Measurements from ENCODE around the gene GREM1. TPM values are rescaled to one million over a fixed set of nuclear protein-coding genes. Genes with fewer than 3 reads are reported as not detected.

Gene GREM1
- total and polyA plus RNA-seq, 2 experiments from 2014 or later, result 0.27 to 1.0 TPM

DNA sequence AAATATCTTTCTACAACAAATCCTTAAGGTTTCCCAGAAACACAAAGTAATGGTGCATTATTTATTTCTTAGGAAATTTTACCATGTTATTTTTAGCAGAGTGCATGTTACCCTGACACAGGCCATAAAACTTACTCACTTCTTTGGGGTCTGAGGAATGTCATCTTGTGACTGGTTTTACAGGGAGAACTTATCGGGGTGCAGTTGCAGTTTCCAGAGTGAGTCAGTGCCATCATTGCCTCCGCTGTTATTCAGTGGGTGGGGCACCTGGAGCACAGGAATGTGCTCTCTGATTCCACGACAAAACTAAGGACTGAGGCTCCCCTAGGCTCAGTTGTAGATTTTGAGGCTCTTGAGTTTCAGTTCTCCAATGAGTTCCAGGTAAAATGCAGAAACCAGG, 11.1 kb upstream of the GREM1 start:
- Histone ChIP-seq H3K9me2 (ENCODE audit: insufficient read depth) (no peaks in the 10 kb centered on the region), H3F3A (replicated peaks; ENCODE audit: low read depth) (no peaks in the 10 kb centered on the region), H3K4me2 (no peak overlapping the region), H4K20me1 (replicated peaks; ENCODE audit: insufficient read depth) (no peaks in the 10 kb centered on the region), H2AFZ (no peak overlapping the region), H3K27ac (ENCODE audit: low read depth) (no peak overlapping the region), H3K4me1 (ENCODE audit: insufficient read depth) (0 out of 2 replicates have a peak, but pooled peaks cover 3% of the 10 kb centered on the region), H3K27me3 (ENCODE audit: insufficient read depth) (no peaks in the 10 kb centered on the region), H3K36me3 (ENCODE audit: insufficient read depth) (no peaks in the 10 kb centered on the region), H3K4me3 (no peak overlapping the region), H3K79me2 (replicated peaks; ENCODE audit: insufficient read depth) (no peaks in the 10 kb centered on the region)
- DNase-seq (ENCODE audit: low spot score), result no peak
- Mint-ChIP-seq H3K27me3 (ENCODE audit: insufficient read depth, low read depth, poor library complexity) (no peaks in the 10 kb centered on the region), H3K27ac (no peak overlapping the region), H3K36me3 (ENCODE audit: low read depth) (no peaks in the 10 kb centered on the region), H3K4me3 (no peak overlapping the region), H3K9me3 (no peaks in the 10 kb centered on the region), H3K4me1 (0 out of 3 replicates have a peak, but pooled peaks cover 5% of the 10 kb centered on the region)
- TF ChIP-seq ETS1 (IDR thresholded peaks at IDR 0.05) (no peak), ZNF462 (CRISPR knock-in tag; IDR thresholded peaks at IDR 0.05) (no peak), STAT1 (IDR thresholded peaks at IDR 0.05; ENCODE audit: unreplicated experiment) (no peak), ZNF331 (CRISPR knock-in tag; IDR thresholded peaks at IDR 0.05; ENCODE audit: low read depth) (no peak), POLR2AphosphoS5 (IDR thresholded peaks at IDR 0.05; ENCODE audit: low read depth) (no peak), CREB1 (CRISPR knock-in tag; IDR thresholded peaks at IDR 0.05; ENCODE audit: low read depth) (no peak), ZNF114 (CRISPR knock-in tag; IDR thresholded peaks at IDR 0.05) (no peak), EZH2phosphoT487 (IDR thresholded peaks at IDR 0.05; ENCODE audit: unreplicated experiment) (no peak), EZH2 (IDR thresholded peaks at IDR 0.05; ENCODE audit: low read depth, unreplicated experiment) (no peak), JUNB (IDR thresholded peaks at IDR 0.05; ENCODE audit: unreplicated experiment) (no peak)
- TF ChIP-seq, protein P1, sequence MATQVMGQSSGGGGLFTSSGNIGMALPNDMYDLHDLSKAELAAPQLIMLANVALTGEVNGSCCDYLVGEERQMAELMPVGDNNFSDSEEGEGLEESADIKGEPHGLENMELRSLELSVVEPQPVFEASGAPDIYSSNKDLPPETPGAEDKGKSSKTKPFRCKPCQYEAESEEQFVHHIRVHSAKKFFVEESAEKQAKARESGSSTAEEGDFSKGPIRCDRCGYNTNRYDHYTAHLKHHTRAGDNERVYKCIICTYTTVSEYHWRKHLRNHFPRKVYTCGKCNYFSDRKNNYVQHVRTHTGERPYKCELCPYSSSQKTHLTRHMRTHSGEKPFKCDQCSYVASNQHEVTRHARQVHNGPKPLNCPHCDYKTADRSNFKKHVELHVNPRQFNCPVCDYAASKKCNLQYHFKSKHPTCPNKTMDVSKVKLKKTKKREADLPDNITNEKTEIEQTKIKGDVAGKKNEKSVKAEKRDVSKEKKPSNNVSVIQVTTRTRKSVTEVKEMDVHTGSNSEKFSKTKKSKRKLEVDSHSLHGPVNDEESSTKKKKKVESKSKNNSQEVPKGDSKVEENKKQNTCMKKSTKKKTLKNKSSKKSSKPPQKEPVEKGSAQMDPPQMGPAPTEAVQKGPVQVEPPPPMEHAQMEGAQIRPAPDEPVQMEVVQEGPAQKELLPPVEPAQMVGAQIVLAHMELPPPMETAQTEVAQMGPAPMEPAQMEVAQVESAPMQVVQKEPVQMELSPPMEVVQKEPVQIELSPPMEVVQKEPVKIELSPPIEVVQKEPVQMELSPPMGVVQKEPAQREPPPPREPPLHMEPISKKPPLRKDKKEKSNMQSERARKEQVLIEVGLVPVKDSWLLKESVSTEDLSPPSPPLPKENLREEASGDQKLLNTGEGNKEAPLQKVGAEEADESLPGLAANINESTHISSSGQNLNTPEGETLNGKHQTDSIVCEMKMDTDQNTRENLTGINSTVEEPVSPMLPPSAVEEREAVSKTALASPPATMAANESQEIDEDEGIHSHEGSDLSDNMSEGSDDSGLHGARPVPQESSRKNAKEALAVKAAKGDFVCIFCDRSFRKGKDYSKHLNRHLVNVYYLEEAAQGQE (IDR thresholded peaks at IDR 0.05; ENCODE audit: unreplicated experiment), result no peak
- TF ChIP-seq, protein P2, sequence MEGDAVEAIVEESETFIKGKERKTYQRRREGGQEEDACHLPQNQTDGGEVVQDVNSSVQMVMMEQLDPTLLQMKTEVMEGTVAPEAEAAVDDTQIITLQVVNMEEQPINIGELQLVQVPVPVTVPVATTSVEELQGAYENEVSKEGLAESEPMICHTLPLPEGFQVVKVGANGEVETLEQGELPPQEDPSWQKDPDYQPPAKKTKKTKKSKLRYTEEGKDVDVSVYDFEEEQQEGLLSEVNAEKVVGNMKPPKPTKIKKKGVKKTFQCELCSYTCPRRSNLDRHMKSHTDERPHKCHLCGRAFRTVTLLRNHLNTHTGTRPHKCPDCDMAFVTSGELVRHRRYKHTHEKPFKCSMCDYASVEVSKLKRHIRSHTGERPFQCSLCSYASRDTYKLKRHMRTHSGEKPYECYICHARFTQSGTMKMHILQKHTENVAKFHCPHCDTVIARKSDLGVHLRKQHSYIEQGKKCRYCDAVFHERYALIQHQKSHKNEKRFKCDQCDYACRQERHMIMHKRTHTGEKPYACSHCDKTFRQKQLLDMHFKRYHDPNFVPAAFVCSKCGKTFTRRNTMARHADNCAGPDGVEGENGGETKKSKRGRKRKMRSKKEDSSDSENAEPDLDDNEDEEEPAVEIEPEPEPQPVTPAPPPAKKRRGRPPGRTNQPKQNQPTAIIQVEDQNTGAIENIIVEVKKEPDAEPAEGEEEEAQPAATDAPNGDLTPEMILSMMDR (conservative IDR thresholded peaks at IDR 0.05; ENCODE audit: low read depth in 2 of 2), result no peak
- no peak for ATAC-seq

Measured in GM23338 (cell line).